K562 (cell line): Measurements from ENCODE around the gene EML6. TPM values are rescaled to one million over a fixed set of nuclear protein-coding genes. Genes with fewer than 3 reads are reported as not detected.

Experiments used
- ATAC-seq: fragments of 200-7000 bp; cut with Tn5 transposase; 3 replicates; pipeline ENCODE4 v1.9.1; 2020; ENCODE audit warnings: moderate library complexity
- BruUV-seq: library from RNA; stranded (reverse); fragments of 400-500 nt; replicated peaks from 2 replicates; lab custom pipeline; 2021; lab: Mats Ljungman, UMichigan
- CTCF ChIA-PET: fragments of 300-600 bp; formaldehyde crosslinking; extraction: SDS; loops from one replicate; lab custom pipeline; 2021; ENCODE audit warnings: low intra/inter-chr PET ratio; lab: Yijun Ruan, JAX
- POLR2A ChIA-PET: fragments of 300-600, 350-650 bp; sonication (Branson Sonifier 250); formaldehyde crosslinking; extraction: SDS; loops from one replicate; lab custom pipeline; 2021; ENCODE audit warnings: antibody characterized with exemption, inconsistent platforms; lab: Yijun Ruan, JAX
- DNase-seq, 4 experiments: peaks; one replicate each; pipeline versions ENCODE4 v3.0.0 to v3.0.0-alpha.2; 2011 to 2018; ENCODE audit warnings: low spot score in 3 of 4, mixed read lengths in 3 of 4; ENCODE audit errors: extremely low read depth in 1 of 4
- FAIRE-seq: peaks from 2 replicates; lab custom pipeline; 2011; peaks lifted over from hg19 to GRCh38; lab: Jason Lieb, UNC
- H2AFZ ChIP-seq: 2 replicates; pipeline ENCODE4 v1.6.0; 2011; ENCODE audit warnings: low read depth, low read length, control low read depth, inconsistent platforms
- H3K27ac ChIP-seq: fragments of 200-600 bp; 3 replicates; pipeline ENCODE4 v1.8.0; 2011; ENCODE audit warnings: low read depth, mild to moderate bottlenecking, control low read depth, inconsistent platforms, low read length, moderate library complexity, mixed read lengths; ENCODE audit errors: extremely low read depth
- H3K27me3 ChIP-seq, 2 experiments: fragments of 300-600 bp in 1 of 2; 2 replicates in 1 of 2; 3 replicates in 1 of 2; pipeline versions ENCODE4 v1.6.0 to v1.8.0; 2011; ENCODE audit warnings: inconsistent platforms in 2 of 2, low read length in 2 of 2, mild to moderate bottlenecking in 1 of 2, mixed read lengths in 1 of 2, moderate library complexity in 1 of 2; ENCODE audit not compliant: control insufficient read depth in 2 of 2, insufficient read depth in 2 of 2
- H3K36me3 ChIP-seq: fragments of 300-600 bp; 3 replicates; pipeline ENCODE4 v1.8.0; 2011; ENCODE audit warnings: mild to moderate bottlenecking, low read length, inconsistent platforms; ENCODE audit not compliant: control insufficient read depth, insufficient read depth
- H3K4me1 ChIP-seq, 2 experiments: fragments of 200-600 bp in 1 of 2; replicated peaks in 1 of 2; 2 replicates in 1 of 2; 3 replicates in 1 of 2; pipeline versions ENCODE4 v1.5.1 to v1.8.0; 2011; ENCODE audit warnings: inconsistent platforms in 2 of 2, low read length in 2 of 2, mild to moderate bottlenecking in 1 of 2, mixed read lengths in 1 of 2, moderate library complexity in 1 of 2; ENCODE audit not compliant: control insufficient read depth in 2 of 2, insufficient read depth in 2 of 2
- H3K4me2 ChIP-seq: 2 replicates; pipeline ENCODE4 v1.6.1; 2011; ENCODE audit warnings: low read length, control low read depth, inconsistent platforms, mixed read lengths; ENCODE audit not compliant: insufficient read depth
- H3K4me3 ChIP-seq: fragments of 200-600 bp; sonication (generic), shearing (Covaris generic); 2 replicates; pipeline ENCODE4 v1.5.1; 2016; ENCODE audit warnings: control low read depth, inconsistent platforms
- H3K79me2 ChIP-seq: fragments of 200-600 bp; 3 replicates; pipeline ENCODE4 v1.8.0; 2011; ENCODE audit warnings: low read length, inconsistent platforms; ENCODE audit not compliant: control insufficient read depth, insufficient read depth
- H3K9ac ChIP-seq, 2 experiments: 2 replicates each; pipeline versions ENCODE4 v1.6.0 to v1.6.1; 2011; ENCODE audit warnings: low read depth in 2 of 2, low read length in 2 of 2, control low read depth in 1 of 2, inconsistent platforms in 1 of 2, mild to moderate bottlenecking in 1 of 2, mixed read lengths in 1 of 2; ENCODE audit not compliant: insufficient read depth in 1 of 2
- H3K9me1 ChIP-seq: one replicate; pipeline ENCODE4 v1.6.0; 2011; ENCODE audit warnings: inconsistent platforms, mild to moderate bottlenecking, low read length, moderate library complexity; ENCODE audit not compliant: control insufficient read depth, insufficient read depth
- H3K9me3 ChIP-seq: replicated peaks from 2 replicates; pipeline ENCODE4 v1.5.1; 2011; ENCODE audit warnings: low read depth, low read length, inconsistent platforms; ENCODE audit not compliant: control insufficient read depth, insufficient read depth
- H4K20me1 ChIP-seq: replicated peaks from 2 replicates; pipeline ENCODE4 v1.6.1; 2011; ENCODE audit warnings: low read length, inconsistent platforms, mixed read lengths; ENCODE audit not compliant: control insufficient read depth, insufficient read depth
- NFIC ChIP-seq: fragments of 450-650 bp; IDR thresholded peaks from 2 replicates; pipeline ENCODE4 v1.6.1; 2017; ENCODE audit warnings: mild to moderate bottlenecking, inconsistent platforms
- NFIX ChIP-seq: fragments of 250-450 bp; sonication (Bioruptor Pico); IDR thresholded peaks from 2 replicates; pipeline ENCODE4 v1.4.0; 2020; ENCODE audit warnings: low read depth, mild to moderate bottlenecking, moderate library complexity
- ZBTB49 ChIP-seq: sonication (generic); formaldehyde crosslinking; IDR thresholded peaks from 2 replicates; pipeline ENCODE4 v1.8.0; 2022; ENCODE audit warnings: missing genetic modification reagents, mild to moderate bottlenecking, borderline replicate concordance
- ZNF408 ChIP-seq: fragments of 250-450 bp; sonication (Bioruptor Pico); IDR thresholded peaks from 2 replicates; pipeline ENCODE4 v1.4.0; 2020; ENCODE audit warnings: low read depth, mild to moderate bottlenecking, moderate library complexity
- WGBS: fragments of 100-300 bp; shearing (Covaris generic); methylation state at CpG from one replicate; pipeline ENCODE4 v1.1.6; 2016; ENCODE audit warnings: low coverage, mixed read lengths; ENCODE audit not compliant: insufficient coverage; ENCODE audit errors: missing lambda C conversion rate; 5-methylcytosine and 5-hydroxymethylcytosine counted together
- in situ Hi-C: fragments of 300-500 bp; cut with MboI; formaldehyde crosslinking; loops from 4 replicates; pipeline ENCODE4 v1.15.0; 2018; ENCODE audit warnings: inconsistent platforms, mixed read lengths
- intact Hi-C: fragments of 100-400 bp; cut with micrococcal nuclease; formaldehyde crosslinking; loops from 2 replicates; pipeline ENCODE4 v1.14.2; 2022
- polyA plus RNA-seq, 8 experiments: library from polyadenylated mRNA; depleted of rRNA in 4 of 8; stranded (reverse) in 5 of 8; unstranded in 3 of 8; fragments of >200 nt; fragmentation: Nextera tagmentation in 2 of 8; fragmentation: Illumina TruSeq in 1 of 8; extraction: Ambion mirVana in 2 of 8; extraction: Trizol in 1 of 8; gene quantifications; 2 replicates each; pipeline versions ENCODE4 v1.2.1 to v1.2.3, GENCODE V29; 2011 to 2014; ENCODE audit warnings: inconsistent platforms in 1 of 8, missing spikeins in 1 of 8
- total RNA-seq, 7 experiments: library from RNA; depleted of rRNA in 6 of 7; stranded (reverse); fragments of >200 nt in 6 of 7; fragmentation: Illumina TruSeq in 2 of 7; extraction: Trizol in 2 of 7; gene quantifications; 2 replicates each; pipeline versions ENCODE4 v1.2.1 to v1.2.3, GENCODE V29; 2011 to 2021; ENCODE audit warnings: low replicate concordance in 1 of 7

EML6 gene
- total and polyA plus RNA-seq, 9 of the 15 experiments (the other 6 are each of a cell fraction or from before 2014, with no cell fraction given): 0.07 to 0.56 (median 0.25) TPM

- no peak for TF ChIP-seq NFIX (CRISPR knock-in tag)
- TF ChIP-seq ZNF408 (CRISPR knock-in tag): no peak
These were observed 7.1 kb upstream of the EML6 start (continued) for GRCh38 chr2:54716375-54716774.

GRCh38 chr2:54720563-54720962, 2.9 kb upstream of the EML6 start:
- H3K4me3 ChIP-seq: no peak overlapping the region
- H3K9me3 ChIP-seq: no peaks in the 10 kb centered on the region
- no peak overlapping the region for H3K27ac ChIP-seq
- FAIRE-seq: peak; percentile 68
- no peak overlapping the region for H3K9ac ChIP-seq
- no peaks in the 10 kb centered on the region for H3K36me3 ChIP-seq
- peaks cover 15 to 16% of the 10 kb centered on the region in 2 experiments; a peak in 4 of 5 replicates for H3K27me3 ChIP-seq
- no peaks in the 10 kb centered on the region; the same call in 1 of the 2 replicates for H4K20me1 ChIP-seq
- WGBS: 37% methylated on average over 2 of the region's 2 CpGs
- ChIA-PET POLR2A (no interaction called here), CTCF (no interaction called here)
- no peaks in the 10 kb centered on the region for H3K9me1 ChIP-seq
- ATAC-seq: no peak
- intact Hi-C loops (no loop called here), in situ Hi-C loops (no loop called here)
- peaks cover 15 to 16% of the 10 kb centered on the region in 2 experiments; a peak in 4 of 5 replicates for H3K4me1 ChIP-seq
- H3K79me2 ChIP-seq: no peaks in the 10 kb centered on the region; the same call in 2 of the 3 replicates
- DNase-seq: peak in 1 of 4 experiments; percentile 26
- H2AFZ ChIP-seq: no peak overlapping the region
- H3K4me2 ChIP-seq: no peak overlapping the region
- TF ChIP-seq ZBTB49: no peak
- peak; percentile 85 for TF ChIP-seq NFIX (CRISPR knock-in tag)
- TF ChIP-seq NFIC: peak; percentile 95
- BruUV-seq: no TSS peak
